K562 (cell line): ENCODE data around the gene TRAPPC5. TPM values are rescaled to one million over a fixed set of nuclear protein-coding genes. Genes with fewer than 3 reads are reported as not detected.

Experiments used
- CHD7 ChIP-seq: fragments of 200-600 bp; sonication (generic); IDR thresholded peaks from one replicate; pipeline ENCODE4 v1.6.1; 2012; ENCODE audit warnings: mild to moderate bottlenecking, low read depth, low read length, inconsistent platforms
- E4F1 ChIP-seq: fragments of 250-450 bp; sonication (Bioruptor Pico); IDR thresholded peaks from 2 replicates; pipeline ENCODE4 v1.5.0; 2021; ENCODE audit warnings: mild to moderate bottlenecking, borderline replicate concordance
- FOXK2 ChIP-seq, 2 experiments: fragments of 450-650 bp; IDR thresholded peaks in 1 of 2; conservative IDR thresholded peaks in 1 of 2; 2 replicates each; pipeline ENCODE4 v1.6.1; 2016; ENCODE audit warnings: low read depth in 2 of 2, mild to moderate bottlenecking in 1 of 2
- HDAC6 ChIP-seq: IDR thresholded peaks from 2 replicates; pipeline ENCODE4 v1.6.1; 2012; ENCODE audit warnings: low read depth, mild to moderate bottlenecking, control low read depth, inconsistent platforms, low read length, moderate library complexity
- KDM4B ChIP-seq, 2 experiments: fragments of 450-650 bp in 1 of 2; sonication (generic) in 1 of 2; IDR thresholded peaks; 2 replicates each; pipeline ENCODE4 v1.6.1; 2016 to 2017; ENCODE audit warnings: borderline replicate concordance in 2 of 2, antibody characterized with exemption in 1 of 2, low read depth in 1 of 2, mild to moderate bottlenecking in 1 of 2
- MYNN ChIP-seq, 2 experiments: sonication (generic); formaldehyde crosslinking in 1 of 2; IDR thresholded peaks; 2 replicates each; pipeline versions ENCODE4 v1.5.0 to v1.6.1; 2016 to 2020; ENCODE audit warnings: antibody characterized with exemption in 1 of 2, missing genetic modification reagents in 1 of 2
- NONO ChIP-seq, 2 experiments: fragments of 200-400 bp in 1 of 2; fragments of 450-650 bp in 1 of 2; formaldehyde crosslinking in 1 of 2; IDR thresholded peaks; 2 replicates each; pipeline ENCODE4 v1.6.1; 2017; ENCODE audit warnings: low read depth in 2 of 2, mild to moderate bottlenecking in 2 of 2, moderate library complexity in 2 of 2, low read length in 1 of 2
- PREB ChIP-seq: sonication (generic); formaldehyde crosslinking; IDR thresholded peaks from 2 replicates; pipeline ENCODE4 v1.8.1; 2023; ENCODE audit warnings: mild to moderate bottlenecking, missing genetic modification reagents
- SAFB ChIP-seq: fragments of 200-400 bp; formaldehyde crosslinking; IDR thresholded peaks from 2 replicates; pipeline ENCODE4 v1.6.1; 2017; ENCODE audit warnings: low read depth, low read length, borderline replicate concordance
- ZNF212 ChIP-seq: fragments of 450-650 bp; formaldehyde crosslinking; IDR thresholded peaks from 2 replicates; pipeline ENCODE4 v1.4.0; 2020; ENCODE audit warnings: mild to moderate bottlenecking
- ZNF699 ChIP-seq: fragments of 250-450 bp; sonication (Bioruptor Pico); IDR thresholded peaks from 2 replicates; pipeline ENCODE4 v1.8.0; 2021; ENCODE audit warnings: mild to moderate bottlenecking, moderate library complexity; ENCODE audit not compliant: insufficient replicate concordance
- polyA plus RNA-seq, 8 experiments: library from polyadenylated mRNA; depleted of rRNA in 4 of 8; stranded (reverse) in 5 of 8; unstranded in 3 of 8; fragments of >200 nt; fragmentation: Nextera tagmentation in 2 of 8; fragmentation: Illumina TruSeq in 1 of 8; extraction: Ambion mirVana in 2 of 8; extraction: Trizol in 1 of 8; gene quantifications; 2 replicates each; pipeline versions ENCODE4 v1.2.1 to v1.2.3, GENCODE V29; 2011 to 2014; ENCODE audit warnings: inconsistent platforms in 1 of 8, missing spikeins in 1 of 8
- total RNA-seq, 7 experiments: library from RNA; depleted of rRNA in 6 of 7; stranded (reverse); fragments of >200 nt in 6 of 7; fragmentation: Illumina TruSeq in 2 of 7; extraction: Trizol in 2 of 7; gene quantifications; 2 replicates each; pipeline versions ENCODE4 v1.2.1 to v1.2.3, GENCODE V29; 2011 to 2021; ENCODE audit warnings: low replicate concordance in 1 of 7

The TRAPPC5 gene
- total and polyA plus RNA-seq, 9 of the 15 experiments (the other 6 are each of a cell fraction or from before 2014, with no cell fraction given), result 2.0 to 76.9 (median 29.3) TPM

GRCh38 chr19:7680606-7681339, at the start of gene TRAPPC5 (continued):
- TF ChIP-seq CHD7 (no peak), NONO (IDR thresholded peaks at IDR 0.05; ENCODE audit: low read depth in 2 of 2, low read length in 1 of 2) (peak in 1 of 2 experiments; percentile 71; a peak in 2 of 4 replicates), FOXK2 (conservative IDR thresholded peaks at IDR 0.05 in 1 of 2, IDR thresholded peaks at IDR 0.05 in 1 of 2; ENCODE audit: low read depth in 2 of 2) (no peak), KDM4B (IDR thresholded peaks at IDR 0.05; ENCODE audit: borderline replicate concordance in 2 of 2, low read depth in 1 of 2) (no peak), ZNF699 (no peak), MYNN (IDR thresholded peaks at IDR 0.05) (no peak), MYNN (CRISPR knock-in tag; IDR thresholded peaks at IDR 0.05) (no peak), E4F1 (peak; percentile 97), PREB (CRISPR knock-in tag) (no peak), ZNF212 (CRISPR knock-in tag) (no peak), SAFB (peak; percentile 97), HDAC6 (no peak)
